Stimulated activated CD4-positive, alpha-beta T cell treated with anti-CD3 and anti-CD28 coated beads, Interleukin-4, amount 100 ng/mL, for 24 hours (primary cell): ENCODE results near the gene CCDC93.
"Not testable (repeated sequence)": the region's sequence is repeated elsewhere in the genome, so short reads cannot be mapped to it uniquely, and the experiment has no call there.

Experiments used
- DNase-seq: peaks from one replicate; pipeline ENCODE4 v3.0.0-alpha.2; 2020

Gene CCDC93

GRCh38 chr2:118045286-118045685 lies 31.4 kb upstream of the CCDC93 start:
- DNase-seq: no peak

- DNase-seq: no peak
Measured at GRCh38 chr2:118044854-118045253, 31.0 kb upstream of the CCDC93 start.

GRCh38 chr2:118044103-118044716 lies 30.3 kb upstream of the CCDC93 start:
- no peak for DNase-seq

GRCh38 chr2:118040891-118041290 lies 27.0 kb upstream of the CCDC93 start:
- no peak for DNase-seq

GRCh38 chr2:118032169-118033013 lies 18.5 kb upstream of the CCDC93 start:
- DNase-seq: peak; percentile 41

GRCh38 chr2:118031566-118031965 lies 17.7 kb upstream of the CCDC93 start:
- DNase-seq: no peak

- no peak for DNase-seq
Measured at GRCh38 chr2:118029025-118029424, 15.2 kb upstream of the CCDC93 start.

GRCh38 chr2:118021356-118021755 lies 7.5 kb upstream of the CCDC93 start:
- no peak for DNase-seq

GRCh38 chr2:118019821-118020220 lies 6.0 kb upstream of the CCDC93 start:
- no peak for DNase-seq

- peak; percentile 9 for DNase-seq
Measured at GRCh38 chr2:118016911-118017310, 3.0 kb upstream of the CCDC93 start.

GRCh38 chr2:118015761-118016160 lies 1.9 kb upstream of the CCDC93 start:
- not testable (repeated sequence) for DNase-seq

GRCh38 chr2:118014492-118014824 lies 588 bp upstream of the CCDC93 start:
- peak; percentile 5 for DNase-seq

GRCh38 chr2:118013221-118013723 lies 598 bp downstream of the CCDC93 start:
- peak; percentile 25 for DNase-seq

- no peak for DNase-seq
Measured at GRCh38 chr2:118012778-118013177, 1.1 kb downstream of the CCDC93 start.

- no peak for DNase-seq
Measured at GRCh38 chr2:118010473-118010872, 3.4 kb downstream of the CCDC93 start.

- no peak for DNase-seq
Measured at GRCh38 chr2:118006861-118007260, 7.0 kb downstream of the CCDC93 start.

- no peak for DNase-seq
Measured at GRCh38 chr2:118006326-118006725, 7.5 kb downstream of the CCDC93 start.

- peak; percentile 56 for DNase-seq
Measured at GRCh38 chr2:118003396-118003824, 10.5 kb downstream of the CCDC93 start.

- DNase-seq: no peak
Measured at GRCh38 chr2:118000041-118000440, 13.8 kb downstream of the CCDC93 start.

- DNase-seq: no peak
Measured at GRCh38 chr2:117997872-117998454, 15.9 kb downstream of the CCDC93 start.

- DNase-seq: no peak
Measured at GRCh38 chr2:117996525-117996924, 17.3 kb downstream of the CCDC93 start.

- no peak for DNase-seq
Measured at GRCh38 chr2:117994729-117995128, 19.1 kb downstream of the CCDC93 start.

GRCh38 chr2:117989854-117990438 lies 23.9 kb downstream of the CCDC93 start:
- DNase-seq: no peak

- no peak for DNase-seq
Measured at GRCh38 chr2:117987121-117987520, 26.7 kb downstream of the CCDC93 start.
